Measurements from ENCODE around the gene ECE1. TPM values are rescaled to one million over a fixed set of nuclear protein-coding genes. Genes with fewer than 3 reads are reported as not detected.

ECE1 gene
- total and polyA plus RNA-seq, 9 of the 15 experiments (the other 6 are each of a cell fraction or from before 2014, with no cell fraction given), result 0.56 to 34.8 (median 11.0) TPM

DNA sequence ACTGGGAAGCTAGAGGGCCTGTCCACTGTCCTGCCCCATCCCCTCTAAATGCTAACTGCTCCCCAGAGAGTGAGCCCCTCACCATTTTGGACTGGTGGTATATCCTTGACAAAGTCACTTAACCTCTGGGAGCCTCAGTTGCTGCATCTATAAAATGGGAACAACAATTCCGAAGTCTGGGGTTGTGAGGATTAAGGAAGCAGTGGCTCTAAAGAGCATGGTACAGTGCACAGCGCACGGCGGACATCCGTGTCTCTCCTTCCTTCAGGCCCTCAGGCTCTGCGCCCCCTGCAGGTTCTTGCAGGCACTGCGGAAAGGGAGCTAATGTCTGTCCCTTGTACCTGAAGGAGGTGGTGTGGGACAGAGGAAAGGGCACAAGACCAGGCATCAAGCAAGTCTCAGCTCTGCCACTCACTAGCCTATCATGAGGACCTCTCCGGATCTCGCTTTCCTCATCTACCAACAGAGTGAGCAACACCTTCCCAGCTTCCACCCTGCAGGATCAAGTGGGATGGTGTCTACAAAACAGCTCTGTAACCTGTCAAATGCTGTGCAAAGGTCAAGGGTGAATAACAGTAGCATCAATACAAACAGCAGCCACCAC lies 20.1 kb downstream of the ECE1 start (continued):
- TF ChIP-seq, protein P1, sequence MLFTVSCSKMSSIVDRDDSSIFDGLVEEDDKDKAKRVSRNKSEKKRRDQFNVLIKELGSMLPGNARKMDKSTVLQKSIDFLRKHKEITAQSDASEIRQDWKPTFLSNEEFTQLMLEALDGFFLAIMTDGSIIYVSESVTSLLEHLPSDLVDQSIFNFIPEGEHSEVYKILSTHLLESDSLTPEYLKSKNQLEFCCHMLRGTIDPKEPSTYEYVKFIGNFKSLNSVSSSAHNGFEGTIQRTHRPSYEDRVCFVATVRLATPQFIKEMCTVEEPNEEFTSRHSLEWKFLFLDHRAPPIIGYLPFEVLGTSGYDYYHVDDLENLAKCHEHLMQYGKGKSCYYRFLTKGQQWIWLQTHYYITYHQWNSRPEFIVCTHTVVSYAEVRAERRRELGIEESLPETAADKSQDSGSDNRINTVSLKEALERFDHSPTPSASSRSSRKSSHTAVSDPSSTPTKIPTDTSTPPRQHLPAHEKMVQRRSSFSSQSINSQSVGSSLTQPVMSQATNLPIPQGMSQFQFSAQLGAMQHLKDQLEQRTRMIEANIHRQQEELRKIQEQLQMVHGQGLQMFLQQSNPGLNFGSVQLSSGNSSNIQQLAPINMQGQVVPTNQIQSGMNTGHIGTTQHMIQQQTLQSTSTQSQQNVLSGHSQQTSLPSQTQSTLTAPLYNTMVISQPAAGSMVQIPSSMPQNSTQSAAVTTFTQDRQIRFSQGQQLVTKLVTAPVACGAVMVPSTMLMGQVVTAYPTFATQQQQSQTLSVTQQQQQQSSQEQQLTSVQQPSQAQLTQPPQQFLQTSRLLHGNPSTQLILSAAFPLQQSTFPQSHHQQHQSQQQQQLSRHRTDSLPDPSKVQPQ (CRISPR knock-in tag; IDR thresholded peaks at IDR 0.05; ENCODE audit: borderline replicate concordance), result no peak
- TF ChIP-seq, protein P2, sequence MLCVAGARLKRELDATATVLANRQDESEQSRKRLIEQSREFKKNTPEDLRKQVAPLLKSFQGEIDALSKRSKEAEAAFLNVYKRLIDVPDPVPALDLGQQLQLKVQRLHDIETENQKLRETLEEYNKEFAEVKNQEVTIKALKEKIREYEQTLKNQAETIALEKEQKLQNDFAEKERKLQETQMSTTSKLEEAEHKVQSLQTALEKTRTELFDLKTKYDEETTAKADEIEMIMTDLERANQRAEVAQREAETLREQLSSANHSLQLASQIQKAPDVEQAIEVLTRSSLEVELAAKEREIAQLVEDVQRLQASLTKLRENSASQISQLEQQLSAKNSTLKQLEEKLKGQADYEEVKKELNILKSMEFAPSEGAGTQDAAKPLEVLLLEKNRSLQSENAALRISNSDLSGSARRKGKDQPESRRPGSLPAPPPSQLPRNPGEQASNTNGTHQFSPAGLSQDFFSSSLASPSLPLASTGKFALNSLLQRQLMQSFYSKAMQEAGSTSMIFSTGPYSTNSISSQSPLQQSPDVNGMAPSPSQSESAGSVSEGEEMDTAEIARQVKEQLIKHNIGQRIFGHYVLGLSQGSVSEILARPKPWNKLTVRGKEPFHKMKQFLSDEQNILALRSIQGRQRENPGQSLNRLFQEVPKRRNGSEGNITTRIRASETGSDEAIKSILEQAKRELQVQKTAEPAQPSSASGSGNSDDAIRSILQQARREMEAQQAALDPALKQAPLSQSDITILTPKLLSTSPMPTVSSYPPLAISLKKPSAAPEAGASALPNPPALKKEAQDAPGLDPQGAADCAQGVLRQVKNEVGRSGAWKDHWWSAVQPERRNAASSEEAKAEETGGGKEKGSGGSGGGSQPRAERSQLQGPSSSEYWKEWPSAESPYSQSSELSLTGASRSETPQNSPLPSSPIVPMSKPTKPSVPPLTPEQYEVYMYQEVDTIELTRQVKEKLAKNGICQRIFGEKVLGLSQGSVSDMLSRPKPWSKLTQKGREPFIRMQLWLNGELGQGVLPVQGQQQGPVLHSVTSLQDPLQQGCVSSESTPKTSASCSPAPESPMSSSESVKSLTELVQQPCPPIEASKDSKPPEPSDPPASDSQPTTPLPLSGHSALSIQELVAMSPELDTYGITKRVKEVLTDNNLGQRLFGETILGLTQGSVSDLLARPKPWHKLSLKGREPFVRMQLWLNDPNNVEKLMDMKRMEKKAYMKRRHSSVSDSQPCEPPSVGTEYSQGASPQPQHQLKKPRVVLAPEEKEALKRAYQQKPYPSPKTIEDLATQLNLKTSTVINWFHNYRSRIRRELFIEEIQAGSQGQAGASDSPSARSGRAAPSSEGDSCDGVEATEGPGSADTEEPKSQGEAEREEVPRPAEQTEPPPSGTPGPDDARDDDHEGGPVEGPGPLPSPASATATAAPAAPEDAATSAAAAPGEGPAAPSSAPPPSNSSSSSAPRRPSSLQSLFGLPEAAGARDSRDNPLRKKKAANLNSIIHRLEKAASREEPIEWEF (CRISPR knock-in tag; IDR thresholded peaks at IDR 0.05), result no peak
- TF ChIP-seq PHTF2 (CRISPR knock-in tag; IDR thresholded peaks at IDR 0.05) (no peak), KAT8 (IDR thresholded peaks at IDR 0.05; ENCODE audit: low read depth) (no peak), ARNT (IDR thresholded peaks at IDR 0.05) (peak in 1 of 2 experiments; percentile 56; a peak in 1 of 4 replicates), FUS (optimal IDR thresholded peaks at IDR 0.05; ENCODE audit: low read depth, low read length) (no peak), FOXJ2 (tag; IDR thresholded peaks at IDR 0.05) (no peak), FOXP1 (CRISPR knock-in tag; IDR thresholded peaks at IDR 0.05) (peak; percentile 48; the same call in 1 of the 2 replicates), NFYB (IDR thresholded peaks at IDR 0.05; ENCODE audit: extremely low read depth, insufficient read length) (no peak), GATAD2A (IDR thresholded peaks at IDR 0.05) (no peak)
- TF ChIP-seq, protein P3, sequence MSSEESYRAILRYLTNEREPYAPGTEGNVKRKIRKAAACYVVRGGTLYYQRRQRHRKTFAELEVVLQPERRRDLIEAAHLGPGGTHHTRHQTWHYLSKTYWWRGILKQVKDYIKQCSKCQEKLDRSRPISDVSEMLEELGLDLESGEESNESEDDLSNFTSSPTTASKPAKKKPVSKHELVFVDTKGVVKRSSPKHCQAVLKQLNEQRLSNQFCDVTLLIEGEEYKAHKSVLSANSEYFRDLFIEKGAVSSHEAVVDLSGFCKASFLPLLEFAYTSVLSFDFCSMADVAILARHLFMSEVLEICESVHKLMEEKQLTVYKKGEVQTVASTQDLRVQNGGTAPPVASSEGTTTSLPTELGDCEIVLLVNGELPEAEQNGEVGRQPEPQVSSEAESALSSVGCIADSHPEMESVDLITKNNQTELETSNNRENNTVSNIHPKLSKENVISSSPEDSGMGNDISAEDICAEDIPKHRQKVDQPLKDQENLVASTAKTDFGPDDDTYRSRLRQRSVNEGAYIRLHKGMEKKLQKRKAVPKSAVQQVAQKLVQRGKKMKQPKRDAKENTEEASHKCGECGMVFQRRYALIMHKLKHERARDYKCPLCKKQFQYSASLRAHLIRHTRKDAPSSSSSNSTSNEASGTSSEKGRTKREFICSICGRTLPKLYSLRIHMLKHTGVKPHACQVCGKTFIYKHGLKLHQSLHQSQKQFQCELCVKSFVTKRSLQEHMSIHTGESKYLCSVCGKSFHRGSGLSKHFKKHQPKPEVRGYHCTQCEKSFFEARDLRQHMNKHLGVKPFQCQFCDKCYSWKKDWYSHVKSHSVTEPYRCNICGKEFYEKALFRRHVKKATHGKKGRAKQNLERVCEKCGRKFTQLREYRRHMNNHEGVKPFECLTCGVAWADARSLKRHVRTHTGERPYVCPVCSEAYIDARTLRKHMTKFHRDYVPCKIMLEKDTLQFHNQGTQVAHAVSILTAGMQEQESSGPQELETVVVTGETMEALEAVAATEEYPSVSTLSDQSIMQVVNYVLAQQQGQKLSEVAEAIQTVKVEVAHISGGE (CRISPR knock-in tag; IDR thresholded peaks at IDR 0.05), result no peak
- TF ChIP-seq, protein P4, sequence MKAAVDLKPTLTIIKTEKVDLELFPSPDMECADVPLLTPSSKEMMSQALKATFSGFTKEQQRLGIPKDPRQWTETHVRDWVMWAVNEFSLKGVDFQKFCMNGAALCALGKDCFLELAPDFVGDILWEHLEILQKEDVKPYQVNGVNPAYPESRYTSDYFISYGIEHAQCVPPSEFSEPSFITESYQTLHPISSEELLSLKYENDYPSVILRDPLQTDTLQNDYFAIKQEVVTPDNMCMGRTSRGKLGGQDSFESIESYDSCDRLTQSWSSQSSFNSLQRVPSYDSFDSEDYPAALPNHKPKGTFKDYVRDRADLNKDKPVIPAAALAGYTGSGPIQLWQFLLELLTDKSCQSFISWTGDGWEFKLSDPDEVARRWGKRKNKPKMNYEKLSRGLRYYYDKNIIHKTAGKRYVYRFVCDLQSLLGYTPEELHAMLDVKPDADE (conservative IDR thresholded peaks at IDR 0.05; ENCODE audit: control insufficient read depth, low read depth, low read length), result no peak
